ENCODE measurements around the gene ARHGEF11. TPM values are rescaled to one million over a fixed set of nuclear protein-coding genes. Genes with fewer than 3 reads are reported as not detected.

The ARHGEF11 gene
- total RNA-seq, 1 experiment from 2014 or later: 36.8 TPM

DNA sequence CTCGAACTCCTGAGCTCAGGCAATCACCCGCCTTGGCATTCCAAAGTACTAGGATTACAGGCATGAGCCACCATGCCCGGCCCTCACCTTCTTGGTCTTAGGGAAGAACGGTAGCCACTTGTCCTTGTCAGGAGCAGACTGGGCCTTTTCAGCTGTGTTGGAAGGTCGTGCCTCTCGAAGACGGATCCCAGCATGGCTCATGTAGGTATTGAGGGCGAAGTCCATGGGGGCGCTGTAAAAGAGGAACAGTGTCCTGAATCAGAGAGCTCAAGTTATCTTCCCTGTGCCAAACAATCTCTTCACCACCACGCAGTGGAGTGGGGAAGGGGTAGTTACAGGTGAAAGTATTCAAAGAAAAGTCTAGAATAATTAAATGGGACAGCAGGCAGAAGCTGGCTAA is 89.2 kb downstream of the ARHGEF11 start:
- no peak for DNase-seq (ENCODE audit: extremely low read depth, low read depth)

DNA sequence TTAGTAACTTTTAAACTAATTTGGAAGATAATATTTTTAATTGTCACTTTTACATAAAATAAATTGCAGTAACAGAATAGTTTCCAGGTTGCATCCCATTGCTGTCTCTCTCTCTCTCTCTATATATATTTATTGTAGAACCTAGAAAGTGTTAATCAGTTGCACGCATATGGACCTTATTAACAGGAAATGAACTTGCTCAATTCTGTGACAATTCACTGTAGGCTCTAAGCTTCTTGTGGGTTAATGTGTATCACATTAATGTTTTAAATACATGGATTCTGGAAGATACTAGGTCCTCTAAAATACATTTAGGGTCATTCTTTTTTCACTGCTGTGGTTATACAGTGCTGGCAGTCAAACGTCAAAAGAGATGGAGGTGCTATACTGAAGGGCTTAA is 92.0 kb downstream of the ARHGEF11 start:
- DNase-seq (ENCODE audit: extremely low read depth, low read depth): no peak

DNA sequence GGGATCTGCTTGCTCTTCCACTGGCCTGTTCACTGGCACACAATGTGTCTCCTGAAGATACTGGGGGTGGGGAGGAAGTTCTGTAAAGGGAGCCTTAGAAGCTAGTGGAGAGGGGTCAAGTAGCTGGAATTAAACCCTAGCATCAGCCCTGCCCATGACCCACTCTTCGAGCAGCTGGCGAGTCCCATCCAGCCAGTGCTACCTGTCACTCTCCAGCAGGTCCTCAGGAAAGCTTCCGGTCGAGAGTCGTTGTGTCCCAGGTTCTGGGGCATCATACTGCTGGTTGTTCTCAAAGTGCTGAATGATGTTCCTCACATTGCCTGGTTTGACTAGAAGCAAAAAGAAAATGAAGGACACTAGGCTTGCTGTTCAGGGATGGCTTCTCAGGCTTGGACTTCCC is 94.2 kb downstream of the ARHGEF11 start:
- no peak for DNase-seq (ENCODE audit: extremely low read depth, low read depth)

DNA sequence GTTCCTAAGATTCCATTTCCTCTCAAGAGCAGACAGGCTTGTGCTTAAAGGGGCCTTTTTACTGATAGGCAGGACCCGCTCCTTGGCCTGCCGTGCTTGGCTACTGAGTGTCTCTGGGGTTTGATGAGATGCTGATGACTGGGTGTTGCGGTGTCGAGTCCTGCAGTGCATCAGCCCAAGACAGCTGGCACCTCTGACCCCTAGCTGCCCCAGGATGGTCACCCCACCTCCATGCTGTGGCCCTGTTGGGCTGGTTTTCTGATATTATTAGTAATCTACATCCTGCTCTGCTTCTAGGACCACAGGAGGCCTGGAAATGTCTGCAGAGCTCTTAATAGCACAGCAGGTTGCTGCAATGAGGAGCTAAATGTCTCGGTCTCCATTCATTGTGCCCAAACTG is 96.4 kb downstream of the ARHGEF11 start:
- no peak for DNase-seq (ENCODE audit: extremely low read depth, low read depth)

DNA sequence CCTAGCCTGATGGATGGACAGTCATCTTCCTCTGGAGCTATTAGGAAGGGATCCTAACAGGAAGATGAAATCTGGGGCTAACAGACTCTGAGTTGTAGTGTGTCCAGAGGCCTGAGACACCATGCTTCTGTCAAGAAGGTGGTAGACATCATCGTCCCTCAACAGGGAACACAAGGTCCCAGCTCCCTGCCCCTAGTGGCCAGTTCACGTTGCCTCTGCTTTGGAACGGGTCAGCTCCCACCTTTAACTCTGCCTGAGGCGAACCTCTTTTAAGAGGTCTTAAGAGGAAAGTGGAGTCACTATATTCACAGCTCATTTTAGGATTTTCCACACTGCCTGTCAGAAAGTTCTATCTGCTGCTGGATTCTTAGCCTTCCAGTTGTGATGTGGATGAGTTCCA is 96.8 kb downstream of the ARHGEF11 start:
- no peak for DNase-seq (ENCODE audit: extremely low read depth, low read depth)

DNA sequence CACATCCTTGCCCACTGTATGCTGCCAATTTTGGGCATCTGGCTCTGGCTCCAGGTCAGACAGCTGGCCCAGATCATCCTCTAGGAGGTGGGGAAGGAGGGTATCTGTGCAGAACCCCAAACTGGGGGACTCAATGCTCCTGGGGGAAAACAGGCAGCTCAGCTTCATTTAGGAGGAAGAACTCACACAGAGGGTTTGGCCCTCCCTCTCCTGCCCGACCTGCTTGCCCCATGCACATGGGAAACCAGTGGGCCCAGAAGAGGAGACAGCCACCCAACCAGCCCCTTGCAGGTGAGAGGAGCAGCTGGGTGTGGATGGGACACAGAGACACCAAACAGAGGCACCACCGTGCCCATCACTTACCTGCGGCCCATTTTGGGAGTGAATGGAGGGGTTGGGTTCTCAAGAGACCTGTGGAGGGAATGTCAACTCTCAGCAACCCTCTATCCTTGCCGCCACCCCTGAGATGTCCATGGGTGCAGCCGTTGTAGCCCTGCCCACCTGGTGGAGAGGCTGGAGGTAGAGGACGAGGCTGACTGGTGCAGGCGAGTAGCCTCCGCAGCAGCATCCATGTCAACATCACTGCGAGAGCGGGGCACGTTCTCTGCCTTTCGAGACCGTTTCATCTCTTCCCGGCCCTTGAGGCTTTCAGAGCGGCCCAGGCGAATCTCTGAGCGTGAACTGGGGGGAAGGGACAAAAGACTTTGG is 97.6 kb downstream of the ARHGEF11 start:
- DNase-seq (ENCODE audit: extremely low read depth, low read depth): no peak

DNA sequence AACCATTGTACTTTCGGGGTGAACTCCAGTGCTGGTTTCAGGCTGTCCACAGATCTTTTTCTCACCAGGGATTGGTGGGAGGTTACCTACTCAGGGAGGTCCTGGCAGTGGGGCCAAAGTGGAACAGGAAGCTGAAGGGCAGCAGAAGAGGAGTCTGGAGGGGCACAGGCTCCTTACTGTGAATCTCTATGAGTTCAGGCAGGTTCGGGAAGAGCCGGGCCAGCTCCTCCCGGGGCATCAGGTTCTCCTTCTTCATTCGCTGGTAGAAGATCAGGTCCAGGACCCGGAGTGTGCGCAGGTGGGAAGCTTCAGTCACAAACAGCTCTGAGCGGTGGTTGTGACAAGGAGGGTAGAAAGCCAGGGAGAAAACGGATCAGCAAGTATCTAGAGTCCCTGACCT is 98.4 kb downstream of the ARHGEF11 start:
- no peak for DNase-seq (ENCODE audit: extremely low read depth, low read depth)

DNA sequence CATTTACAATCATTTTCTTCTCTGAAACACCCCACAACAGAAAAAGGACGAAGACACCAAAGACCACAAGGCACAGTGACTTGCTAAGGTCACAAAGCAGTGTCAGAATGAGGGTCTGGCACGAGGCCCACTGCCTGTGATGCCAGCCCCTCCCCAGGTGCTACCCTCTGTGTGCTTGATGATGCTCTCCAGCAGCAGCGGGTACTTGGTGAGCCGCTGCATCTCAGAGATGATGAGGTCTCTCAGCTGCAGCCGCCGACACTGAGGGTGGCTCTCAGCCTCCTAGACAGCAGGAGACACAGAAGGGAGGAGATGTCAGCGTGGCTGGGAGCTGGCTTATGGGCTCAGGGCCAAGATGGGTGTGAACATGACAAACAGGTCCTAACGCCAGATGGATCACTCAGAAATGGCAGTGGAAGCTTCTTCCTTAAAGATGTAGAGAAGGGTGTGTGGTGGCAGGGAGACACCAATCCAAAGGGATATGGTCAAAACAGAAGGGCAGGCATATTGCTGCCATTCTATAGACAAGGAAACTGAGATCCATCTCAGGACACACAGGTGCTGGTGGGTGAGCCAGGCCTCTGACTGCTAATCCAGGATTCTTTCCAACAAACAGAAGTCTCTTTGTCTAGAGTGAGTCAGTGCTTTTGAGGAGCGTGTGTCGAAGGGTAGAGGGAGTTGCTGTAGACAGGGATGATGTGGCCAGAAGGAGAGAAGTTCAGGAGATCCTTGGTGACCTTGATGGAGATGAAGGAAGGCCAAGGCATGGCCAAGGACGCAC is 99.5 kb downstream of the ARHGEF11 start:
- no peak for DNase-seq (ENCODE audit: extremely low read depth, low read depth)

DNA sequence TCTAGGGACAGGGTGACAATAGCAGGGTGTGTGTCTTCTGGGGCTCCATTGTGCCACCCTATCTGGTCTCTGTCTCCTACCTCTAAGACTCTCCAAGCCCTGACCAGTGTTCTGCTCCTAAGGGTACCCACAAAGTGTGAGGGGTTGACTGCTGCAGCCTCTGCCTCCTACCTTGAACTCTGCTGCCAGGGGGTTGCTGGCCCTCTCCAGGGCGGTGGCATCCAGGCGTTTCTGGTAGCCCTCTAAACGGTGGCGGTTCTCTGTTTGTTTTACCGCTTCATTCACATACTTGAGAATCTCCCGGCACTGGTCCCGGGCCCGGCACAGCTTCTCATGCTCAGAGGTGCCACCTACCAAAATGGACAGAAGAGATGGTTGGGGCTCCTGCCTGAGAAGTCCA is 100.7 kb downstream of the ARHGEF11 start:
- no peak for DNase-seq (ENCODE audit: extremely low read depth, low read depth)

DNA sequence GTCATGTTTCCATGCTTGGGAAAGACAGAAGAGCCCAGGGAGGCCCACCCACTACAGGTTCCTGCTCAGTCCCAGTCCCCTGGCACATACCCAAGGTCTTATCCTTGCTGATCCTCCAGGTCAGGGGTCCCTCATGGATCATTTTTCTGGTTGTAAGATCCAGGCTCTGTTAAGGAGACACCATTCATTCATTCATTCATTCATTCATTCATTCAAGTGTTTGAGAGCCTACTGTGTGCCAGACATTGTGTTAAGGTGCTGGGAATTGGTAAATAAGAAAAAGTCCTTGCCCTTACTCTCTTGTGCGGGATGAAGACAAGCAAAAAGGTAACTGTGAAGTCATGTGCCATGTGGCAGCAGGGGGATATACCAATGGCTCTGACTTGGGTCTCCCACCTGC is 101.3 kb downstream of the ARHGEF11 start:
- no peak for DNase-seq (ENCODE audit: extremely low read depth, low read depth)

DNA sequence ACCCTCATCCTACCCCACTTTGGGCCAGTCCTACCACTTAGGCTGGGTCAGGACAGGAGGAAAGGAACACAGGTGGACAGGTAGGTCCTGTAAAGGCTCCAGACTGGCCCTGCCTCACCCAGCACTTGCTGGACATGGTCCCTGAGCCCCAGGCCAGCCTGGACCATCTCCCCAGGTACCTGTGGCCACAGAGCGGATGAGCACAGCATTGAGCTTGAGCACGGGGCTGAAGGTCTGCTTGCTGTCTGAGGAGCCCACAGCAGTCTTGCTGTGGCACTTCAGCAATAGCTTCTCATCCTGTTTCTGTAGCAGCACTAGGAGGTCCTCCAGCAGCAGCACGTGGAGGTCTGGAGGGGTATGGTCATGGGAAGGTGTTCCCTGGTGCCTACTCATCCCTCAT is 101.8 kb downstream of the ARHGEF11 start:
- DNase-seq (ENCODE audit: extremely low read depth, low read depth): no peak

DNA sequence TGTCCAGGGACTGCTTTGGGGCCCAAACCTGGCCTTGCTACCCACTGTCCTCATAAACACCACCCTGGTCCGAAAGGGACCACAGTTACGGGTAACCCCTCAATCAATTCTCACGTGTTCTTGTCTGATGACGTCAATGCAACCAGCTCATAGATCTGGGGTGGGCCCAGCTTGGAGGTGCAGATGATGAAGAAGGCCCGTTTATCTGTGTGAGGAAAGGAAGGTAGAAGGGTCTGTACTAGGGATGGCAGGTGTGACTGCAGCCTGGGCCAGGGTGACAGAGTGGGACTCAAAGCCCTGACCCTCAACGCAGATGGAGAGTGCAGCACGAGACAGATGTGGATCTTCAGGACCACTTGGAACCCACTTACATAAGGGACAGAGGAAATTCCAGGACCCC is 103.0 kb downstream of the ARHGEF11 start:
- DNase-seq (ENCODE audit: extremely low read depth, low read depth): no peak

DNA sequence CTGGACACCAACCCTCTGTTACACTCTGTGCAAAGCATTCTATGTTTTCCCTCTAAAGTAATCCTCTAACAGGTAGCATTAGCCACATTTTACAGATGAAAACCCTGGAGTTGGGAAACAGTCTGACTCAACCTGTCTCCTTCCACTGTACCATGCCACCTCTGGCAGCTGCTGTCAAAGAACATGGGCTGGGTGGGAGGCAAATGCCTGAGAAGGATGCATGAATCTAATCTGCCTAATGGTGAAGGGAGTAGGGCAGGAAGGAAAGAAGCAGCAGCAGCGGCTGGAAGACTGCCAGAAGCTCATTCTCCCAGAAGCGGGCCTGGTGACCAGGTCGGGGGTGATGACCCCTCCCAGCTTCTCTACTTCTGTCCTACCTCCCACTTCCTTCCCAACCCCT is 103.4 kb downstream of the ARHGEF11 start:
- no peak for DNase-seq (ENCODE audit: extremely low read depth, low read depth)

DNA sequence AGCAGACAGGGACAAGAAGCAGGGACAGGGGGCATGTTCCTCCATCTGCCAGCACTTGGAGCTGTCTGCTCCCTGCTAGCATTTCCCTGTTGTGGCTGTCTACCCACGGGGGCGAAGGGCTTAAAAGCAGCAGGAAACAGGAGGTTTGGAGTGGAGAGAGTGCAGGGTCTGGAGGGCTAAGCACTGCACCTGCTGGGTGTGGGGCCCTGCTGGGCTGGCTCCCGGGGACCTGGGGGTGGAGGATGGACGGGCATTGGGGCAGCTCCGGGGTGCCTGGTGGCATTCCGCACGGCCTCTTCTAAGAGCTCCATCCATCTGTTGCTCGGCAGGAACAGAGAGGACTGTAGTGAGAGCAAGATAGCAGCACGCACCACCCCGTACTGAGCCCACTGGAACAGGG is 103.9 kb downstream of the ARHGEF11 start:
- no peak for DNase-seq (ENCODE audit: extremely low read depth, low read depth)

DNA sequence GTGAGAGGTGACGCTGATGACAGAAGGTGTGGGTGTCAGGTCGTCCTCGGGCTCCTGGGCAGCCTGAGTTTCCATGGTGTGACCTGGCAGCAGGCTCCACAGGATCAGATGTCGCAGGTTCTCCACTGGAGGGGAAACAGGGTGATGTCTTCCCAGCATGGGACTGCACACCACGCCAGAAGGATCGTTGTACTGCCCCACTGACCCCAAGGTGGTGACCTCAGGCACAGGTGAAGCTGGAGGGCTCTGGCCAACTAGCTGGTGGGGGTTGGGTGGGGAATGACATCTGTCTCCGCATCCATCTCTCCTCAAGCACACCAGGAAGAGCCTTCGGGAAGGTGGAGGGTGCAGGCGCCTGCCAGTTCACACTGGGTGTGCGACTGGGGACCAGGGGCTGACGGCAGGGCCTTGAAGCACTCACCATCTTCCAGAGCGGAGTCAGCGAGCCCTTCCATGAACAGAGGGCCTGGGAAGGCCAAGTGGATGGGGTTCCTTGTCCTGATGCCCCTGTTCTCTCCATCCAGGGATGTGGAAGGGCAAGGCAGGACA is 105.7 kb downstream of the ARHGEF11 start:
- no peak for DNase-seq (ENCODE audit: extremely low read depth, low read depth)

DNA sequence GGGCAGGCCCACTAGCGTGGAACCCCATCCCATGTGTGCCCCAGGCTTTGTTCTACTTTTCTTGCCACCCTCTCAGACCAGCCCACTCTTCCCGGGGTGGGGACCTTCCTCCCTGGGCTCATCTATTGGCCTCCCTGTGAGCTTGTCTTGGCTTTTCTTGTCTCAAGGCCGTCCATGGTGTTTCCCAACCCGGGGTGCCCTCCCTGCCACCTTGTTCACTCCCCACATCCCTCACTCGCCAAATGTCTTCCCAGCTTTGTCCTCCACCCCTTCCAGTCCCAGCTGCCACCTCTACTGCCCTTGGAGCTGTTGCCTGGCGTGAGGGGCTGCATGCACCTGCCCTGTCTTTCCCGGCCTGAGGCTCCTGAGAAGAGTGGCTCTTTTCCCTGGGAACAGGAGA is 106.7 kb downstream of the ARHGEF11 start:
- no peak for DNase-seq (ENCODE audit: extremely low read depth, low read depth)

DNA sequence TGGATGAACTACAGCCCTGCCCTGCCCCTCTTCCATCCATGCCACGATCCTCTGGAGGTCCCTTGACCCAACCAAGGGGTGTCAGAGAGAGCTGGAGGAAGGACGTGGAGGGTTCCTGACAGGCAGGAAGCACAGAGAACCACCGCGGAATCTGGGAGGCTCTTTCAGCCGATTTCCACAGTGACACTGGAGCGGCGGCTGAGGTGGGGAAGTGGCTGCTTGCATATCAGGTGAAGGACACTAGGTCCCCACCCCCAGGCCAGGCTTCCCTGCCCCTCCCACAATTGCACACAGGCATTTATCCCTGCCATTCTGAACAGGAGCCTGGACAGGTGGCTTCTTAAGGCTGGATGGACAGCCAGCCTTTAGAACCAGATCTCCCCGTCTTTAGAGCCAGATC is 107.7 kb downstream of the ARHGEF11 start:
- no peak for DNase-seq (ENCODE audit: extremely low read depth, low read depth)

DNA sequence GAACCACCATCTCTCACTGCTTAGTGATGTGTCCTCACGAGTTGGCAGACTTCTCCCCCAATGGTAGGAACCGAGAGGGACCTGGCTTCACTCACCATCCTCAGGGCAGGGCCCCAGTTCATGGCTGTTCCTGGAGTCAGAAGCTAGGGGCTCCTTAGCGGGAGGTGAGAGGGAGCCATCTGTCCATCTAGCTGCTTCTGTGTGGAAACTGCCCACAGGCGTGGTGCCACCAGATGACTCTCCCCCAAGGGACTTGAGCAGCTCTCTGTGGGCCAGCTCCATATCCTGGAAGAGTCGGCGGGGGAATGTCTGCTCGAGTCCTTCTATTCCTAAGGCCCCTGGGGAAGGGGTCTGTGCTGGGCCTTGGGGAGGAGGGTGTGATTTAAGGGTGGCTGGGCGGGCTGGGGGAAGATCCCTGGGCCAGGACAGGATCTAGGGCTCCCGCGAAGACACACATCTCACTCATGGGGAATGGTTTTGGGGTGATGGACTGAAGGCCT is 108.8 kb downstream of the ARHGEF11 start:
- DNase-seq (ENCODE audit: extremely low read depth, low read depth): no peak

DNA sequence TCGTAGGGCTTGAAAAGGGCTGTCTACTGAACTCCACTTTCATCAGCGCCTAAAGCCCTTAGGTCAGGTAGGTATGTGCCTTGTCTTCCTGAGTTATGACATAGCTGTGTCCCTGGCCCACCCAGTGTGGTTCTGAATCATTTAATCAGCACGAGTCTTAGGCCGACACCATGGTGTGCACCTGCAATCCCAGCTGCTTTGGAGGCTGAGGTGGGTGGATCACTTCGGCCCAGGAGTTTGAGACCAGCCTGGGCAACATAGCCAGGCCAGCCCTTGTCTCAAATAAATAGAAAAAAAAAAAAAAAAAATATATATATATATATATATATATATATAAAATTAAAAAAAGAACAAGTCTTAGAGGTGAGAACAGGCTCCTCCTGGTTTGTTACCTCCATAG is 109.4 kb downstream of the ARHGEF11 start:
- no peak for DNase-seq (ENCODE audit: extremely low read depth, low read depth)

DNA sequence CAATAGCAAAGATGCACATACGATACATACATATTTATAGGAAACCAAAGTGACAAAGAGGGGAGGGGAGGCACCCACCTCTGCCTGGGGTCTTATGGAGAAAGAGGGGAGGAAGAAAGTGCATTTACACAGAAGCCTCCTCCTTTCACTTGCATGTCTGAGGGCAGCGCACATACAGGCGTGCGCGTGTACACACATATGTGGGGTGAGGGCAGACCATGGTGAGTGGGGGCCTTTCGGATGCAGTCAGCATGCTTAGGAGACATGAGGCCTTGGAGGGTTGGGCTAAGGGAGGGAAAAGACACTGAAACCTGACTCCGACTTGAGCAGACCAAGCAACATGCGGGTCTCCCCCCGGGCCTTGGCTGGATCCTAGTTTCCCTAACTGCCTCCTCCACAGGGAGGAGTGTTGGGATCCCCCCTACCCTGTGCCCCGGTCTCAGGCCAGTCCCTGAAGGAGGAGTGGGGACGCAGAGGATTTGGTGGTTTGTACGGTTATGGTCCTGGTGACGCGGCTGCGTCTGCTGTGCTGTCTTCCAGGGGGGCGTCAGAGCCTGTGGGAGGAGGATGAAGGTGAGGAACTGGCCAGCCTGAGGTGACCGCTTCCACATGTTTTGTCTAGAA is 109.9 kb downstream of the ARHGEF11 start:
- no peak for DNase-seq (ENCODE audit: extremely low read depth, low read depth)

DNA sequence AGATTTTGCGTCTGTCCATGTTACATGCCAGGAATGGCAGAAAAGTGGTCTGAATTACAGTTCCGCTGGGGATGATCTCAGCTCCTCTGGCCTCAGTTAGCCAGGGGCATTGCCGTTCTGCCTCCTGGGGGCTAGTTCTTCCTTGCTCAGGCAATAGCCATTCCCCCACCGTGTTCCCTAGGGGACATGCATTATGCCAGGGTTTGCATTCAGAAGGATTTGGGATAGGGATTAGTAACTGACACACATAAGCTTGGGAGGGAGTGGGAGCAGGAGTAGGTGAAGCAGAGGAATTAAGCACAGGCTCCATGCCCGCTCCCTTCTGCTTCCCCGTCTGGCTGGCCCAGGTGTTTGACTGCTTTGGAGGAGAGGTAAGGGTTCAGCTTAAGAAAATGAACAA is 112.4 kb downstream of the ARHGEF11 start:
- DNase-seq (ENCODE audit: extremely low read depth, low read depth): no peak

Data from NCI-H460 (cell line).